ENCODE measurements around the gene UNC13A.

GRCh38 chr19:17614476-17614875 lies 73.7 kb downstream of the UNC13A start:
- no peak for TF ChIP-seq RAD21 (conservative IDR thresholded peaks at IDR 0.05)
- no peak for TF ChIP-seq CTCF (IDR thresholded peaks at IDR 0.05; ENCODE audit: poor library complexity, severe bottlenecking)
- TF ChIP-seq POLR2AphosphoS5 (IDR thresholded peaks at IDR 0.05), result no peak

Data from neural cell (in vitro differentiated cells).